Islet of Langerhans (tissue), 1 donor: Measurements from ENCODE around the gene PLXNA2.

Experiments
- FAIRE-seq: peaks from one replicate; lab custom pipeline; 2011; peaks lifted over from hg19 to GRCh38; lab: Jason Lieb, UNC

Gene PLXNA2

GRCh38 chr1:208009706-208010444 lies 234.3 kb downstream of the PLXNA2 start:
- FAIRE-seq: no peak

- FAIRE-seq: no peak
Measured at GRCh38 chr1:208009303-208009702, 234.9 kb downstream of the PLXNA2 start.

GRCh38 chr1:208008534-208008933 lies 235.7 kb downstream of the PLXNA2 start:
- no peak for FAIRE-seq

DNA sequence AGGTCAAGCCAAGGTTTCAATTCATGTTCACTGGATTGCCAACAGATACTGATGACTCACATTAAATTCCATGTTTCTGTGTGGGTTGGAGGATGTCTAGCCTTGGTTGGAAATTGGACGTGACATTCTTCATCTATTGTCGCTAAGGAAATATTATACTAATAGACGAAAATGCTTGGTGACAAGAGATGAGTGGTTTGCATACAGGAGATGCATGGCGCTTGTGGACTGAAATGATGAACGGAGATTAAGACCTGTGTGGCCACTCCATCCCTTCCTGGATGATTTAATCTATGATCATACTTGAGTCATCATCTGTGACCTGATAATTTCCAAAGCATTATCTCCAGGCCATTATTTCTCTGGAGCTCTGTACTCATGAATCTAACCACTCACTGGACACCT lies 236.2 kb downstream of the PLXNA2 start:
- no peak for FAIRE-seq

DNA sequence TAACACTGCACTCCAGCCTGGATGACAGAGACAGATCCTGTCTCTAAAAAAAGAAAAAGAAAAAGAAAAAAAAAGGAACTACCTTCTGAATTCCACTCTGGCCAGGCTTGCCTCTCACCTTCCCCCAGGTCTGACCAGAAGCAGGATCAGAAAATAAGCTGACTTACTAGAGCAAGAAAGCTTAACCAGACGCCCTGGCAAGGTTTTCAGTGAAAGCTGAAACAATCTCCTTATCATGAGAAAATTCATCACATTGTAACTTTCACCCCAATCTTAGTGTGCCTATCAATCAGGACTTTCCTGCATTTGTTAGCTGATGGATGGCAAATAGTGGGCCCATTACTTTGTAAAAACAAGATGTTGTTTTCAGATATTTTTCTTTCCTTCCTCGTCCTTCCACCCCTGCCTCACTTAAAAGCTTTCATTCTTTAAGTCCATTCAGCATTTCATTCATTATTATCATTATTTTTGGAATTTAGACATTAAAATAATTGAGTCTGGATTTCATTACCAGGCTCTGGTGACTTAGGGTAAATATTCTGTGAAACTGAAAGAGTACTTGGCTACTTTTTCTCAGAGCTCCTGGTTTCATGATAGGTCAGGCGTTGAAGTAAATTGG lies 236.8 kb downstream of the PLXNA2 start:
- no peak for FAIRE-seq

DNA sequence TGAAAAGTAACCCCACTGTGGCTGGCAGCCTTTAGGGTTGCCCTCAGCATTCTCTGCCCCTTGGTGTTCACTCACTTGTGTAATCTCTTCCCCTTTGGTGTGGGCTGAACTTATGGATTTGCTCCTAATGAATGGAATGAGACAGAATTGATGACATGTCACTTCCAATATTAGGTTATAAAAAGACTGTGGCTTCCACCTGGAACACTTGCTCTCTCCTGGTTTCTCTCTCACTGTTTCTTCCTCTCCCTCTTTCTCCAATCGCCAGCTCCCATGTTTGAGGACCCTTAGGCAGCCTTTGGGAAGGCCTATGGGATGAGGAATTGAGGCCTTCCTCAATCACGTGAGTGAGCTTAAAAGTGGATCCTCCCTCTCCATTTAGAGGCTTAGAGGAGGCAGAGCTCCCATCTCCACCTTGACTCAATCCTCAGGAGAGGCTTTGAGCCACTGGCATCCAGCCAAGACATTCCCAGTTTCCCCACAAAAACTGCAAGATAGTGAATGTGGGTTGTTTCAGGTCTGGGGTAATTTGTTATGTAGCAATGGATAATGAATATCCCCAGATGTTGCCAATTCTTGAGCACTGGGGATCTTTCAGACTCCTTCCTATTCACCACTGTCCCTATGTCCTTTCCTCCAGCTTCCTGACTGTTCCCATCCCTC lies 237.8 kb downstream of the PLXNA2 start:
- no peak for FAIRE-seq

DNA sequence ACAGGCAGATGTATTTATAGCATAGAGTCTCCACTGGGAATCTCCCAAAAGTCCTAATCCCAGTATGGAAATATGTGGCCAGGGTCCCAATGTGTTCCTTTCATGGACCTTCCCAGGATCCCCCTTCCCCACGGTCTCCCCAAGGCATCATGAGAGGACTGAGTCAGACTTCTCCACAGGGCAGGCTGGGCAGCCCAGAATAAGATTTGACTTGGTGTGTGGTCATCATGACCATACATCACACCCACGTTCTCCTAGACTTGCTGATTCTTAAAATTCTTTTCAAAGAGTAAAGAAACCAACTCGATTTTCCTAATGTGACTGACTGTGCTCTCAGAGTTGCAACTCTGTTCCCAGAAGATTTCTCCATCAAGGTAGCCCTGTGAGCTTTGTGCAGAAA lies 239.3 kb downstream of the PLXNA2 start:
- no peak for FAIRE-seq

DNA sequence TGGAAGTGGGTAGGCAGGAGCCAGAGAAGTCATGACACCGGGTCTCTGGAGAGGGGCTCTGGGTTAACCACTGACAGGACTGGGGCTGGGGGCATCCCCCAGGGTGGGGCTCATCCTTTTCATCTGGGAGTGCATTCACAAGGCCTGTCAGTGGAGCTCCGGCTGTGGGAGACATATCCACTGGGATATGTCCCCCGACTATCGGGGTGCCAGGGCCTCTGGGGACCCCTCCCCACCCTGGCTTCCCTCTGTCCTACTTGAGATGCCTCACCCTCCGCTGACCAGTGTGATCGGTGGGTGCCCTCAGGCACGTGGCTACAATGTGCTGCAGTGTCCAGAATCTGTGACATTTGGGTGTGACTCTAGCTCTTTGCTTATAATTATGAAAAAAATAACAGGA lies 240.9 kb downstream of the PLXNA2 start:
- FAIRE-seq: no peak

GRCh38 chr1:208002672-208003071 lies 241.5 kb downstream of the PLXNA2 start:
- no peak for FAIRE-seq

DNA sequence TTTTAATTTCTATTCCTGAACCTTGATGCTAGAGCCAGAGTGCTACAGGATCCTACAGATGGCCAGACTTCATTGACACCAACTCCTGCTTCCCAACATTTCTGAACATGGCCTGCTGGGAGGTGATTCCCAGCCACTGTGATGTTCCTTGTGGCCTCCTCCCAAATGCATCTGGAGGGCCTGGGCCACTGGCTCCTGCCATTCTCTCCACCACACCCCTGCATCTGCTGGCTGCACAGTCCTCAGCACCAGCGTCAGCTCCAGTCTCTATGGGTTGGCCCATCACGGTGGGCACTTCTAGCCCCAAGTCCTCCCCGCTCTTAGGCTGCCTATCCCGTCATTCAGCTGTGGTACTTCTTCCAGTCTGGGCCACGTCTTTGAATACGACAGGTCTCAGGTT lies 242.1 kb downstream of the PLXNA2 start:
- no peak for FAIRE-seq

GRCh38 chr1:208000504-208000903 lies 243.7 kb downstream of the PLXNA2 start:
- FAIRE-seq: no peak

DNA sequence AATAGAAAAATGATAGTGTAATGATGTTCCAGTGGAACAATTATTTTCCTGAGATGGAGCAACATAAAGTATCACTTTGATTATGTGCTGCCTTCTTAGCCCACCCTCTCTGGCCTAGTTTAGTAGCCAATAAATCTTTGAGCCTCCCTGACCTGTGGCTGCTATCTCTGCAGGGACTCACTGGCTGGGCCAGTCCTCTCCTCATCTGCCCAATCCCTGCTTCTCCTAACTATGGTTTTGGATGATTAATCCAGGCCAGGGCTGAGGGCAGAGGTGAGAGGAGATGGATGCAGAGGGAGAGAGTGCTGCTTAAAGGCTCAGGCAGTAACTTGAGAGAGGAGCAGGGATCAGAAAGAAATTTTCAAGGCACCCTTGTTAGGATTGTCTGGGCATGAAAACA lies 244.2 kb downstream of the PLXNA2 start:
- FAIRE-seq: no peak

- FAIRE-seq: no peak
Measured at GRCh38 chr1:207999274-207999915, 244.8 kb downstream of the PLXNA2 start.

DNA sequence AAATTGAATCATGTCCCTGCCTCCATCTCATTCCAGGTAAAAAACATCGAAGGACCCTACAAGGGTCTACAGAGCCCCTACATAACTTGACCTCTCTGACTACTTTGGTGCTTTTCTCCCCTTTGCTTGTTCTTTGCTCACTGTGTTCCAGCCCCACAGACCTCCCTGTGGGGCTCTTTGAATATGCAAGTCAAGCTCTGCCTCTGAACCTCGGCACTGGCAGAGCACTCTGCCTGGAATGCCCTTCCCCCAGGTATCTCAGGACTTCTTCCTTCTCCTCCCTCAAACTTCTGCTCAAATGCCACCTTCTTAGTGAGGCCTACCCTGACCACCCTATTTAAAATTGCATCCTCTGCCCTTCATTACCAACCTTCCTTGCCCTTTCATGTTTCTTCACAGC lies 245.5 kb downstream of the PLXNA2 start:
- FAIRE-seq: no peak

DNA sequence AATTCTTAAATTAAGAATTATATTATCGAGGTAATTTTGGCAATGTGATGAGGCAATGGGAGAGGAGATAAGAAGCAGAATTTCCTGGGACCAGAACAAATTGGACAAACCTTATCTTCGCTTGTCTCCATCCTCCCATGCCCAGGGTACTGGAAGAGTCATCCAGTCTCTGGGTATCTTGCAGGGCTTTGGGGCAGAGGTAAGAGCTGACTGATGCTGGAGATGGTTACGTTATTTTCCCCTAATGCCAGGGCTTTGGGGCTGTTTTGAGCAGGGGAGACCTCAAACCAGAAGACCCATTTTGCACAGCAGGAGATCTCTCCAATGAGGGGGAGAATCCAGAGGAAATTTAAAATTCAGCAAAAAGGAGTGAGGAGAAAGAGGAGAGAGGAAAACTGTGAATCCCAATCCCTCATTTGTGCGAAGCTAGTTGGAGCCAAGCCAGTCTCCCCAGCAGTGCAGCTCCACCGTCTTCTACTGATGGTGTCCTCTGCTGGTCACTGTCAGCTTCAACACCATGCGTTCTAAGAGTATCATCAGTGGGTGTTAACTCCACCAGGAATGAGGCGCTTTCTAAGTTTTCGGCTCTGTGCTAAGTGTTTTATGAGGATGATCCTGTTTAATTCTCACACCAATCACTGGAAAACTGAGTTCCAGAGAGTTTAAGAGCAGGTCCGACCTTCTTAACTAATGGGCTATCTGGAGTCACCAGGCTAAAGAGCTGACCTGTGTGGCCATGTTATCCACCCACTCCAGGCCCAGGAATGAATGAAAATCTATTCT lies 246.5 kb downstream of the PLXNA2 start:
- peak; percentile 82 for FAIRE-seq

DNA sequence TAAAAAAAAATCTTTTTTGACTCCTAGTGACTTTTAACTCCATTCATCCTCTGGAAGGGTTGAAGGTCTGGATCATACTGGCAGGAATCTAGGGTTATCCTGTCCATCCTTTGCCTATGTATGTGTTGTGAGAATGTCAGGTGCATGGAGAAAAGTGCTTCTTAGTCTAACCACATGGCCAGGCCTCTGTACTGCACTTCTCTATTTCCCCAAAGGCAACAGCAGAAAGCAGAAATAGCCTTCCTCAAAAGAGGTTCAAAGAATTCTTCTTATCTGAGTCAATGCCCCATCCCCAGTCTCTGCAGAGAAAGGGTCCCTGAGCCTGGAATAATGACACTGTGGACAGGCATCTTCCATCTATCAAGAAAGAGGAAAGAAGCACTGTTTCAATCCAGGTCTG lies 247.5 kb downstream of the PLXNA2 start:
- no peak for FAIRE-seq

DNA sequence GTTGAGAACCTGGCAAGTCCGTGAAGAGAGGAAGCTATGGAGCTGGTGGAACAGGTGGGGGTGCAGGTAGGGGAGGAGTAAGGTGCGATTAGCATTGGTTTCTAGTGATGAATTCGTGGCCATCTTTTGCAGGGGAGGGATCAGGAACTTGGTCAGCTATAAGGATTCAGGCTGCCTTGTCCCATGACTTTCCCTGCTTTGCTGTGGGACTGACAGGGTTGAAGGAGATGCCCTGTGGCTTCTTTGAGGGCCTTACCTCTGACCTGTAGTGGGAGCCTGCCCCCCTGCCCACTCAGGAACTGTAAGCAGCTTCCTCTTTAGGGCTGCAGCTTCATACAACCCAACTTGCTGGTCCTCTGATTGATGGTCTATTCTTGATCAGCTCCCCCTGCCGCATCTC lies 248.6 kb downstream of the PLXNA2 start:
- no peak for FAIRE-seq

GRCh38 chr1:207993477-207994445 lies 250.4 kb downstream of the PLXNA2 start:
- FAIRE-seq: no peak

DNA sequence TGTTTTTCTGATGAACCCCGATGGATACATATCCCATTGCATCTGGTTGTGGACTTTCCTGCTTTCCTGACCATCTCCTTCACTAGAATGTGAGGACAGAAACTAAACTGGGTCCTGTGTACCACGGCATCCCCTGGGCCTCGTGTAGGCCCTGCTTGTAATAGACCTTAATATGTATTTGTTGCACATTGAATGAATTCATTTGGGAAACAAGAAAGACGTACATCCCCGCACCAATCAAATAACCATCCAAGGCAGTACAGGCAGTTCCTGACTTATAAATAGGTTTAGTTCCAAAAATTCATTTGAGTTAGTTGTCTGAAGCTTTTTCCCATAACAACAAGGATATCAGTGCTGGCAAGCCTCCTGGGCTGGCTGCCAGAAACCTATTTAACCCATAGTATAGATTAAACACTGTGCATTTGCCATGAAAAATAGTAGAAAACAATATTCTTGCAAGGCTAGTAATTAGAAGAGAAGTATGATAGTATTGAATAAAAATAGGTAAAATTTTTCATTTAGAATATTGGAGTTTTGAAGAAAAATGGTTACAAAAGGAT lies 251.4 kb downstream of the PLXNA2 start:
- no peak for FAIRE-seq

GRCh38 chr1:207991583-207992026 lies 252.6 kb downstream of the PLXNA2 start:
- FAIRE-seq: no peak
